Measurements from ENCODE around the gene ZNHIT6. TPM values are rescaled to one million over a fixed set of nuclear protein-coding genes. Genes with fewer than 3 reads are reported as not detected.

The ZNHIT6 gene
- total RNA-seq, 1 donor from 2014 or later, result 8.2 TPM

DNA sequence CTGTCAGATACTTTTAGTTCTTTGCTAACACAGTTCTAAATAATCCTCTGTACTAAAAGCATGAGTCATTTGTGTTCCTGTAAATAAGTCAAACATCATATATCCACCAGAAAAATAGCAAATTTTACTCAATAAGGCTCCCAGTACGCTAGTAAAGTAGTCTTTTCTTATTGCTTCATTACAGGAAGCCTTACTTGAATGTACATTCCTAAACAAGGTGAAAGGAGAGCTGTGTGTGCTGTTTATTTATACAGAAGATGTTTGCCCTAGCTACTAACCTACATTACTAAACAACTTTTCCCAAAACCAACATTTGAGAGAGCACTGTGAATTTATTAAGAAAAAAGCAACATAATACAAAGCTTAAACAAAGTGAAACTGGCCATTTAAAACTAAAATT lies 52.0 kb downstream of the ZNHIT6 start:
- Histone ChIP-seq H3K4me1 (no peaks in the 10 kb centered on the region), H3K4me3 (no peak overlapping the region), H3K36me3 (peaks cover 6 to 17% of the 10 kb centered on the region in 2 donors), H3K27ac (no peak overlapping the region), H3K27me3 (no peaks in the 10 kb centered on the region), H3K9me3 (no peaks in the 10 kb centered on the region)
- intact Hi-C loops (cut with DNase I), result no loop called here
- DNase-seq (ENCODE audit: low spot score in 2 of 2), result no peak
- TF ChIP-seq, protein P1, sequence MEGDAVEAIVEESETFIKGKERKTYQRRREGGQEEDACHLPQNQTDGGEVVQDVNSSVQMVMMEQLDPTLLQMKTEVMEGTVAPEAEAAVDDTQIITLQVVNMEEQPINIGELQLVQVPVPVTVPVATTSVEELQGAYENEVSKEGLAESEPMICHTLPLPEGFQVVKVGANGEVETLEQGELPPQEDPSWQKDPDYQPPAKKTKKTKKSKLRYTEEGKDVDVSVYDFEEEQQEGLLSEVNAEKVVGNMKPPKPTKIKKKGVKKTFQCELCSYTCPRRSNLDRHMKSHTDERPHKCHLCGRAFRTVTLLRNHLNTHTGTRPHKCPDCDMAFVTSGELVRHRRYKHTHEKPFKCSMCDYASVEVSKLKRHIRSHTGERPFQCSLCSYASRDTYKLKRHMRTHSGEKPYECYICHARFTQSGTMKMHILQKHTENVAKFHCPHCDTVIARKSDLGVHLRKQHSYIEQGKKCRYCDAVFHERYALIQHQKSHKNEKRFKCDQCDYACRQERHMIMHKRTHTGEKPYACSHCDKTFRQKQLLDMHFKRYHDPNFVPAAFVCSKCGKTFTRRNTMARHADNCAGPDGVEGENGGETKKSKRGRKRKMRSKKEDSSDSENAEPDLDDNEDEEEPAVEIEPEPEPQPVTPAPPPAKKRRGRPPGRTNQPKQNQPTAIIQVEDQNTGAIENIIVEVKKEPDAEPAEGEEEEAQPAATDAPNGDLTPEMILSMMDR (IDR thresholded peaks at IDR 0.05), result no peak

- intact Hi-C loops (cut with DNase I), result no loop called here
- no peak overlapping the region for H3K27ac ChIP-seq
These were observed 52.9 kb downstream of the ZNHIT6 start for GRCh38 chr1:85655315-85655714.

GRCh38 chr1:85654066-85654782 lies 54.0 kb downstream of the ZNHIT6 start:
- Histone ChIP-seq H3K4me3 (no peak overlapping the region), H3K27me3 (no peaks in the 10 kb centered on the region), H3K4me1 (peaks cover 0 to 9% of the 10 kb centered on the region in 2 donors), H3K36me3 (peaks cover 6 to 17% of the 10 kb centered on the region in 2 donors), H3K27ac (no peak overlapping the region), H3K9me3 (peaks cover 0 to under 1% of the 10 kb centered on the region in 2 donors)
- intact Hi-C loops (cut with DNase I), result no loop called here
- DNase-seq (ENCODE audit: low spot score in 2 of 2), result no peak
- TF ChIP-seq, protein P1 (IDR thresholded peaks at IDR 0.05), result no peak

More at GRCh38 chr1:85655315-85655714, 52.9 kb downstream of the ZNHIT6 start:
- Histone ChIP-seq H3K36me3 (peaks cover 6 to 17% of the 10 kb centered on the region in 2 donors), H3K9me3 (no peaks in the 10 kb centered on the region), H3K27me3 (no peaks in the 10 kb centered on the region), H3K4me1 (peaks cover 0 to 4% of the 10 kb centered on the region in 2 donors), H3K4me3 (no peak overlapping the region)
- DNase-seq (ENCODE audit: low spot score in 2 of 2), result no peak
- TF ChIP-seq, protein P1 (IDR thresholded peaks at IDR 0.05), result no peak

DNA sequence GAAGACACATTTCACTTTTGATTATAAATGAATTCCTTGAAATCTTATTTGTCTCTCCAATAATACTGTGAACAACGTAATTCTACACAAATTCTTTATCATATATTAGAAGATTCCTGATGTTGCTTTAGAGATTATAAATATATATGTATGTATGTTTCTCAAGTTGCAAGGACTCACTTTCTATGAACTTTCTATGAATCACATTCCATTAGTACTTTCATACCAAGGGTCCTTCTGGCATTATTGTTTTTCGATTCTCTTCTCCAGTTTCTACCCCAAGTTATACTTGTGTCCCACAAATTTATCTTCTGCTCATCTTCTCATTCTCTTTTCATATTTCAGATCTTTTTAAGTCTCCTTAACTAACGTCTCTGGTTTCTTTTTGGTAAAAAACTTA lies 55.9 kb downstream of the ZNHIT6 start:
- no peak overlapping the region for H3K4me3 ChIP-seq
- intact Hi-C loops (cut with DNase I), result no loop called here
- H3K27me3 ChIP-seq, result no peaks in the 10 kb centered on the region
- peaks cover 0 to 9% of the 10 kb centered on the region in 2 donors for H3K4me1 ChIP-seq
- peaks cover 10 to 17% of the 10 kb centered on the region in 2 donors for H3K36me3 ChIP-seq
- no peak overlapping the region for H3K27ac ChIP-seq
- TF ChIP-seq, protein P1 (IDR thresholded peaks at IDR 0.05), result no peak
- H3K9me3 ChIP-seq, result peaks cover 0 to 12% of the 10 kb centered on the region in 2 donors
- DNase-seq (ENCODE audit: low spot score in 2 of 2), result no peak

GRCh38 chr1:85650645-85651044 lies 57.6 kb downstream of the ZNHIT6 start:
- DNase-seq (ENCODE audit: low spot score in 2 of 2), result no peak
- peak overlapping the region; percentile 41 to 61 for H3K27ac ChIP-seq
- intact Hi-C loops (cut with DNase I), result no loop called here
- peaks cover 0 to 12% of the 10 kb centered on the region in 2 donors for H3K9me3 ChIP-seq
- H3K4me3 ChIP-seq, result no peak overlapping the region
- H3K36me3 ChIP-seq, result peaks cover 10 to 17% of the 10 kb centered on the region in 2 donors
- no peaks in the 10 kb centered on the region for H3K27me3 ChIP-seq
- peaks cover 0 to 9% of the 10 kb centered on the region in 2 donors for H3K4me1 ChIP-seq
- TF ChIP-seq, protein P1 (IDR thresholded peaks at IDR 0.05), result no peak
